Keratinocyte (primary cell): ENCODE measurements around the gene CALY.

Experiments
- EZH2 ChIP-seq: IDR thresholded peaks from one replicate; pipeline ENCODE4 v1.6.1; 2012; ENCODE audit warnings: inconsistent platforms, mild to moderate bottlenecking, low read length, moderate library complexity
- TF ChIP-seq, protein P1 (sequence below), 3 experiments: IDR thresholded peaks in 1 of 3; conservative IDR thresholded peaks in 1 of 3; optimal IDR thresholded peaks in 1 of 3; 2 replicates in 2 of 3; 3 replicates in 1 of 3; pipeline versions ENCODE3 to v1.5.1; 2011; ENCODE audit warnings: low read length in 3 of 3, mild to moderate bottlenecking in 3 of 3, moderate library complexity in 2 of 3, control low read depth in 1 of 3, inconsistent platforms in 1 of 3; ENCODE audit not compliant: insufficient read depth in 2 of 3; ENCODE audit errors: extremely low read depth in 1 of 3

DNA sequence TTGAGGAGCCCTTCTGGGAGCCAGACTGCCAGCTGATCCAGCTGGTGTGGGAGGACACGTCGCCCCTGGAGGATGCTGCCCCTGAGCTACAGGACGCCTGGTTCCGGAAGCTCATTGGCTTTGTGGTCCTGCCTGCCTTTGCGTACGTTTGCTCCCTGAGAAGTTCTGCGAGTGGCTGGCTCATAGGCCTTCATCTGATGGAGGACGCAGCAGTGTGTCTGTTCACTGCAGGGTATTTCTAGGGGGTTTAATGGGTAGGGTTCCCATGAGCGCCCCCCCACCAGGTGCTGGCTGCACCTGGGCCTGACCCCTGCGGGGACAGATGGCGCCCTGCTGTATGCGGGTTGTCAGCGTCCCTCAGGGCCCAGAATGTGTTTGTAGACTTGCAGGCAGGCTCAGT, 47.4 kb upstream of the CALY start:
- TF ChIP-seq, protein P1, sequence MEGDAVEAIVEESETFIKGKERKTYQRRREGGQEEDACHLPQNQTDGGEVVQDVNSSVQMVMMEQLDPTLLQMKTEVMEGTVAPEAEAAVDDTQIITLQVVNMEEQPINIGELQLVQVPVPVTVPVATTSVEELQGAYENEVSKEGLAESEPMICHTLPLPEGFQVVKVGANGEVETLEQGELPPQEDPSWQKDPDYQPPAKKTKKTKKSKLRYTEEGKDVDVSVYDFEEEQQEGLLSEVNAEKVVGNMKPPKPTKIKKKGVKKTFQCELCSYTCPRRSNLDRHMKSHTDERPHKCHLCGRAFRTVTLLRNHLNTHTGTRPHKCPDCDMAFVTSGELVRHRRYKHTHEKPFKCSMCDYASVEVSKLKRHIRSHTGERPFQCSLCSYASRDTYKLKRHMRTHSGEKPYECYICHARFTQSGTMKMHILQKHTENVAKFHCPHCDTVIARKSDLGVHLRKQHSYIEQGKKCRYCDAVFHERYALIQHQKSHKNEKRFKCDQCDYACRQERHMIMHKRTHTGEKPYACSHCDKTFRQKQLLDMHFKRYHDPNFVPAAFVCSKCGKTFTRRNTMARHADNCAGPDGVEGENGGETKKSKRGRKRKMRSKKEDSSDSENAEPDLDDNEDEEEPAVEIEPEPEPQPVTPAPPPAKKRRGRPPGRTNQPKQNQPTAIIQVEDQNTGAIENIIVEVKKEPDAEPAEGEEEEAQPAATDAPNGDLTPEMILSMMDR (optimal IDR thresholded peaks at IDR 0.05 in 1 of 3, IDR thresholded peaks at IDR 0.05 in 1 of 3, conservative IDR thresholded peaks at IDR 0.05 in 1 of 3; ENCODE audit: extremely low read depth in 1 of 3, insufficient read depth in 2 of 3, low read length in 3 of 3), result no peak
- TF ChIP-seq EZH2, result no peak
